Mesothelial cell of epicardium (in vitro differentiated cells): ENCODE data around the gene THADA. TPM values are rescaled to one million over a fixed set of nuclear protein-coding genes. Genes with fewer than 3 reads are reported as not detected.

Experiments
- DNase-seq, 2 experiments: peaks; one replicate each; pipeline ENCODE4 v3.0.0; 2021; ENCODE audit warnings: low spot score in 2 of 2; ENCODE audit not compliant: unreplicated experiment in 2 of 2
- H3K27ac Mint-ChIP-seq: 2 replicates; pipeline ENCODE4 v1.8.0; 2021; ENCODE audit warnings: mixed read lengths
- H3K27me3 Mint-ChIP-seq: 2 replicates; pipeline ENCODE4 v1.8.0; 2021; ENCODE audit warnings: low read depth, mixed read lengths
- H3K36me3 Mint-ChIP-seq: 2 replicates; pipeline ENCODE4 v1.8.0; 2021; ENCODE audit warnings: mixed read lengths
- H3K4me1 Mint-ChIP-seq: 2 replicates; pipeline ENCODE4 v1.8.0; 2021; ENCODE audit warnings: mixed read lengths
- H3K4me3 Mint-ChIP-seq: 2 replicates; pipeline ENCODE4 v1.8.0; 2021; ENCODE audit warnings: mild to moderate bottlenecking, moderate library complexity, mixed read lengths
- H3K9me3 Mint-ChIP-seq: 2 replicates; pipeline ENCODE4 v1.8.0; 2021; ENCODE audit warnings: mixed read lengths
- total RNA-seq: library from RNA; stranded (reverse); gene quantifications from 3 replicates; pipeline ENCODE4 v1.2.1, GENCODE V29; 2021
- TF ChIP-seq, protein P1 (sequence below): fragments of 200-600 bp; sonication (generic); IDR thresholded peaks from one replicate; pipeline ENCODE4 v1.5.0; 2021; ENCODE audit warnings: antibody characterized with exemption; ENCODE audit not compliant: unreplicated experiment

The THADA gene
- total RNA-seq, 1 donor from 2014 or later = 33.6 TPM

DNA sequence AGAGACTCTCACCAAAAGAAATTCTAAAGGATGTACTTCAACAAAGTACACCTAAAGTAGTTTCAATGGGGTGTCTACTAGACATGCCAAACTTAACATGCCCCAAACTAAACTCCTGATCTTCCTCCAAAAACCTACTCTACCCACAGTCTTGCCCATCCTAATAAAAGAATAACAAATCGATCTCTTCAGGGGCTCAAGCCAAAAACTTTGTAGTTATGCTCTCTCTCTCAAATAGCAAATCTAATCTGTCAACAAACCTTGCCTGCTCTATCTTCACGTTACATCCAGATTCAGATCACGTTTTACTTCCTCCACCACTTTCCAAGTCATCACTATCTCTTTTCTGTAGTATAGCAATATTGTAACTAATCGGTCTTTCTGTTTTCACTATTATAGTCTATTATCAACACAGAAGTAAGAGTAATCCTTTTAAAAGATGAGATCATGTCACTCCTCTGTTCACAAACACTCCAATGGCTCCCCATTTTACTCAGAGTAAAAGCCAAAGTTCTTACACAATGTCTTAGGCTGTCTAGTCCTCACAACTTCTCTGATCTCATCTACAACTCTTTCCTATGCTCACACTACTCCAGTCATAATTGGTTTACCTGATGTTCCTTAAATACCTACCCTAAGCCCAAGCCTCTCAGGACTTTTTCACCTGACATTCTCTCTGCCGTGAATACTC lies 79.9 kb downstream of the THADA start:
- Mint-ChIP-seq H3K4me1 (peaks cover 15% of the 10 kb centered on the region), H3K9me3 (no peaks in the 10 kb centered on the region), H3K4me3 (no peak overlapping the region), H3K27me3 (no peaks in the 10 kb centered on the region), H3K36me3 (peaks cover 10% of the 10 kb centered on the region), H3K27ac (no peak overlapping the region)
- TF ChIP-seq, protein P1, sequence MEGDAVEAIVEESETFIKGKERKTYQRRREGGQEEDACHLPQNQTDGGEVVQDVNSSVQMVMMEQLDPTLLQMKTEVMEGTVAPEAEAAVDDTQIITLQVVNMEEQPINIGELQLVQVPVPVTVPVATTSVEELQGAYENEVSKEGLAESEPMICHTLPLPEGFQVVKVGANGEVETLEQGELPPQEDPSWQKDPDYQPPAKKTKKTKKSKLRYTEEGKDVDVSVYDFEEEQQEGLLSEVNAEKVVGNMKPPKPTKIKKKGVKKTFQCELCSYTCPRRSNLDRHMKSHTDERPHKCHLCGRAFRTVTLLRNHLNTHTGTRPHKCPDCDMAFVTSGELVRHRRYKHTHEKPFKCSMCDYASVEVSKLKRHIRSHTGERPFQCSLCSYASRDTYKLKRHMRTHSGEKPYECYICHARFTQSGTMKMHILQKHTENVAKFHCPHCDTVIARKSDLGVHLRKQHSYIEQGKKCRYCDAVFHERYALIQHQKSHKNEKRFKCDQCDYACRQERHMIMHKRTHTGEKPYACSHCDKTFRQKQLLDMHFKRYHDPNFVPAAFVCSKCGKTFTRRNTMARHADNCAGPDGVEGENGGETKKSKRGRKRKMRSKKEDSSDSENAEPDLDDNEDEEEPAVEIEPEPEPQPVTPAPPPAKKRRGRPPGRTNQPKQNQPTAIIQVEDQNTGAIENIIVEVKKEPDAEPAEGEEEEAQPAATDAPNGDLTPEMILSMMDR = no peak
- DNase-seq = no peak

DNA sequence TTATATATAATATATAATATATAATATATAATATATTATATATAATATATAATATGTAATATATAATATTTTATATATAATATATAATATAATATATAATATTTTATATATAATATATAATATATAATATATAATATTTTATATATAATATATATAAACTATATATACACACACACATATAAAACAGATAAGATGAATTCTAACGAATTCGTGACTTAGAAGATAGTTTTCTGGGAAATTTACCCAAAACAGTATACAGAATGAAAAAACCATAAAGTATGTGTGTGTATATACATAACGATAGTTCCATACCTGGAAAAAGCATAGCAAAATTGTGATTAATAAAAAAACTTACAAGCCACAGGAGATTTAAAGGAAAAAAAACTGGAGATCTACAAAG lies 80.6 kb downstream of the THADA start:
- Mint-ChIP-seq H3K4me3 (no peak overlapping the region), H3K36me3 (peaks cover 10% of the 10 kb centered on the region), H3K9me3 (no peaks in the 10 kb centered on the region), H3K27ac (no peak overlapping the region), H3K27me3 (no peaks in the 10 kb centered on the region), H3K4me1 (peaks cover 15% of the 10 kb centered on the region)
- TF ChIP-seq, protein P1 = no peak
- no peak for DNase-seq

- Mint-ChIP-seq H3K4me1 (peaks cover 17% of the 10 kb centered on the region), H3K27ac (no peak overlapping the region), H3K36me3 (peaks cover 10% of the 10 kb centered on the region), H3K4me3 (no peak overlapping the region), H3K9me3 (no peaks in the 10 kb centered on the region), H3K27me3 (no peaks in the 10 kb centered on the region)
- DNase-seq = no peak
- TF ChIP-seq, protein P1 = no peak
These were observed 82.0 kb downstream of the THADA start for GRCh38 chr2:43513796-43514195.

- Mint-ChIP-seq H3K9me3 (no peaks in the 10 kb centered on the region), H3K27me3 (no peaks in the 10 kb centered on the region), H3K36me3 (peaks cover 10% of the 10 kb centered on the region)
These were observed 82.6 kb downstream of the THADA start for GRCh38 chr2:43513216-43513615.

DNA sequence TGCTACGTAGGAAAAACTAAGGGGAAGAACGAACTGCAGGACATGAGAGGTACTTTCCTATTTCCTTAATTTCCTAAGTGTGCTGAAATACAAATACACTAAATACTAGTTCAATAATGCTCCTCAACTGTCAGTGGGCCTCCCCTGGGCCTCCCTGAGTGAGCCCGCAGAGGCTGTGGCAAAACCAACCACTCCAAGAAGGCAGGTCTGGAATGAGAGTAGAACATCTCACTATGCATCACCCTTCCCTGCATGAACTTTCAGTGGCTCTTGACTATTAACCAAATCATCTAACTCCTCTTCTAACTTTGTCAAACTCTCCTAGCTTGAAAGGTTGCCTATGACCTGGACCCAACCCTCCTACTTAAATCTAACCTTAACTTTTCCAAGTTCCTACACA lies 84.6 kb downstream of the THADA start:
- no peaks in the 10 kb centered on the region for H3K27me3 Mint-ChIP-seq
- H3K27ac Mint-ChIP-seq = no peak overlapping the region
- H3K4me3 Mint-ChIP-seq = no peak overlapping the region
- H3K9me3 Mint-ChIP-seq = no peaks in the 10 kb centered on the region
- TF ChIP-seq, protein P1 = no peak
- DNase-seq = no peak
- peaks cover 20% of the 10 kb centered on the region for H3K4me1 Mint-ChIP-seq
- peaks cover 10% of the 10 kb centered on the region for H3K36me3 Mint-ChIP-seq

More at GRCh38 chr2:43513216-43513615, 82.6 kb downstream of the THADA start:
- Mint-ChIP-seq H3K4me3 (no peak overlapping the region), H3K27ac (no peak overlapping the region), H3K4me1 (peaks cover 18% of the 10 kb centered on the region)
- no peak for DNase-seq
- TF ChIP-seq, protein P1 = no peak
